ENCODE measurements around the gene FBXO24. TPM values are rescaled to one million over a fixed set of nuclear protein-coding genes. Genes with fewer than 3 reads are reported as not detected.

The FBXO24 gene
- total RNA-seq, 2 donors from 2014 or later, result 1.3 to 3.0 TPM

DNA sequence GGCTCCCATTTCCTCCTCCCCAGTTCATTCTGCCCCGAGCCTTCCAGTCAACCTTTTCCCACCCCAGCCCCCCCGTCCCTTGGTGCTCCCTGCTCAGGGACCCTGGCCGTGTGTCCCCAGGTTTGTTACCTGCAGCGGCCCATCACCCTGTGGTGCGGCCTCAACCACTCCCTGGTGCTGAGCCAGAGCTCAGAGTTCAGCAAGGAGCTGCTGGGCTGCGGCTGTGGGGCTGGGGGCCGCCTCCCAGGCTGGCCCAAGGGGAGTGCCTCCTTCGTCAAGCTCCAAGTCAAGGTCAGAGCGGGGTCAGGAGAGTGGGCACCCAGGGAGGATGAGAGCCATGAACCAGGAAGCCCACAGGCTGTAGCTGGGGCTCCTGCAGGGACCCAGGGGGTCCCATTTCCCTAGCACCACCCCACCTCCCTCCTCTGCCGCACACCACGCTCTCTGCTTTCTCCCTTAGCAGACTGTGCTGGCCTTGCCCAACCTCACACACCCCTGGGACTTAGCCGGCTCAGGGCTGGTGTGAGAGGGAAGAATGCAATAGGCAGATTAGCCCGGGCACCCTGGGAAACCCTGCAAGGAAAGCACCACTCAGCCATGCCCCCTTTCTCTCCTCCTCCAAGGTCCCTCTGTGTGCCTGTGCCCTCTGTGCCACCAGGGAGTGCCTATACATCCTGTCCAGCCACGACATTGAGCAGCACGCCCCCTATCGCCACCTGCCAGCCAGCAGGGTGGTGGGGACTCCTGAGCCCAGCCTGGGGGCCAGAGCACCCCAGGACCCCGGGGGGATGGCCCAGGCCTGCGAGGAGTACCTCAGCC is 14.0 kb downstream of the FBXO24 start:
- Histone ChIP-seq H3K27ac (ENCODE audit: low read depth, low read length) (no peak overlapping the region), H3K36me3 (ENCODE audit: control insufficient read depth, insufficient read depth, low read length) (no peaks in the 10 kb centered on the region), H3K9me3 (ENCODE audit: control insufficient read depth, low read length) (no peaks in the 10 kb centered on the region), H3K27me3 (ENCODE audit: control insufficient read depth, insufficient read depth, low read length, poor library complexity, severe bottlenecking) (peaks cover 4% of the 10 kb centered on the region), H3K4me1 (ENCODE audit: control insufficient read depth, insufficient read depth, low read length) (peaks cover under 1% of the 10 kb centered on the region), H3K9ac (ENCODE audit: extremely low read depth, low read length, poor library complexity, severe bottlenecking) (no peak overlapping the region), H3K4me3 (ENCODE audit: low read length) (no peak overlapping the region)
- TF ChIP-seq, protein P1, sequence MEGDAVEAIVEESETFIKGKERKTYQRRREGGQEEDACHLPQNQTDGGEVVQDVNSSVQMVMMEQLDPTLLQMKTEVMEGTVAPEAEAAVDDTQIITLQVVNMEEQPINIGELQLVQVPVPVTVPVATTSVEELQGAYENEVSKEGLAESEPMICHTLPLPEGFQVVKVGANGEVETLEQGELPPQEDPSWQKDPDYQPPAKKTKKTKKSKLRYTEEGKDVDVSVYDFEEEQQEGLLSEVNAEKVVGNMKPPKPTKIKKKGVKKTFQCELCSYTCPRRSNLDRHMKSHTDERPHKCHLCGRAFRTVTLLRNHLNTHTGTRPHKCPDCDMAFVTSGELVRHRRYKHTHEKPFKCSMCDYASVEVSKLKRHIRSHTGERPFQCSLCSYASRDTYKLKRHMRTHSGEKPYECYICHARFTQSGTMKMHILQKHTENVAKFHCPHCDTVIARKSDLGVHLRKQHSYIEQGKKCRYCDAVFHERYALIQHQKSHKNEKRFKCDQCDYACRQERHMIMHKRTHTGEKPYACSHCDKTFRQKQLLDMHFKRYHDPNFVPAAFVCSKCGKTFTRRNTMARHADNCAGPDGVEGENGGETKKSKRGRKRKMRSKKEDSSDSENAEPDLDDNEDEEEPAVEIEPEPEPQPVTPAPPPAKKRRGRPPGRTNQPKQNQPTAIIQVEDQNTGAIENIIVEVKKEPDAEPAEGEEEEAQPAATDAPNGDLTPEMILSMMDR (conservative IDR thresholded peaks at IDR 0.05), result peak; percentile 50
- no peak for DNase-seq
- Mint-ChIP-seq H3K27ac (no peak overlapping the region), H3K36me3 (ENCODE audit: low read depth) (no peaks in the 10 kb centered on the region), H3K27me3 (ENCODE audit: insufficient read depth) (peaks cover 14% of the 10 kb centered on the region), H3K4me3 (no peak overlapping the region), H3K9me3 (no peaks in the 10 kb centered on the region), H3K4me1 (peaks cover 16% of the 10 kb centered on the region)
- WGBS, 2 experiments (ENCODE audit: insufficient coverage in 1 of 2, insufficient read length in 1 of 2), result 82 to 95% methylated on average over 8 to 18 of the region's 18 CpGs

DNA sequence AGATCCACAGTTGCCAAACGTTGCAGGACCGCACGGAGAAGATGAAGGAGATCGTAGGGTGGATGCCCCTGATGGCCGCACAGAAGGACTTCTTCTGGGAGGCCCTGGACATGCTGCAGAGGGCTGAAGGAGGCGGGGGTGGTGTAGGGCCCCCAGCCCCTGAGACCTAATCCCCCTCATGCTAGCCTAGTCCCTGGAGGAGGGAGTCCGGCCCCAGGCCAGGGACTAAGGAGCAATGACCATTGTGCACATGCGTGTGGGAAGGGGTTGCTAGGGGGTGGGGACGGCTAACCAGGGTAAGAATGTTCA is 14.6 kb downstream of the FBXO24 start:
- Mint-ChIP-seq H3K27ac (no peak overlapping the region), H3K9me3 (no peaks in the 10 kb centered on the region), H3K4me1 (peaks cover 19% of the 10 kb centered on the region), H3K36me3 (ENCODE audit: low read depth) (no peaks in the 10 kb centered on the region), H3K27me3 (ENCODE audit: insufficient read depth) (peaks cover 19% of the 10 kb centered on the region), H3K4me3 (no peak overlapping the region)
- Histone ChIP-seq H3K4me3 (ENCODE audit: low read length) (no peak overlapping the region), H3K27me3 (ENCODE audit: control insufficient read depth, insufficient read depth, low read length, poor library complexity, severe bottlenecking) (peaks cover 10% of the 10 kb centered on the region), H3K9ac (ENCODE audit: extremely low read depth, low read length, poor library complexity, severe bottlenecking) (no peak overlapping the region), H3K4me1 (ENCODE audit: control insufficient read depth, insufficient read depth, low read length) (peaks cover 5% of the 10 kb centered on the region), H3K36me3 (ENCODE audit: control insufficient read depth, insufficient read depth, low read length) (no peaks in the 10 kb centered on the region), H3K27ac (ENCODE audit: low read depth, low read length) (no peak overlapping the region), H3K9me3 (ENCODE audit: control insufficient read depth, low read length) (no peaks in the 10 kb centered on the region)
- TF ChIP-seq, protein P1 (conservative IDR thresholded peaks at IDR 0.05), result no peak
- 69 to 87% methylated on average over 7 to 9 of the region's 9 CpGs for WGBS, 2 experiments (ENCODE audit: insufficient coverage in 1 of 2, insufficient read length in 1 of 2)
- no peak for DNase-seq

DNA sequence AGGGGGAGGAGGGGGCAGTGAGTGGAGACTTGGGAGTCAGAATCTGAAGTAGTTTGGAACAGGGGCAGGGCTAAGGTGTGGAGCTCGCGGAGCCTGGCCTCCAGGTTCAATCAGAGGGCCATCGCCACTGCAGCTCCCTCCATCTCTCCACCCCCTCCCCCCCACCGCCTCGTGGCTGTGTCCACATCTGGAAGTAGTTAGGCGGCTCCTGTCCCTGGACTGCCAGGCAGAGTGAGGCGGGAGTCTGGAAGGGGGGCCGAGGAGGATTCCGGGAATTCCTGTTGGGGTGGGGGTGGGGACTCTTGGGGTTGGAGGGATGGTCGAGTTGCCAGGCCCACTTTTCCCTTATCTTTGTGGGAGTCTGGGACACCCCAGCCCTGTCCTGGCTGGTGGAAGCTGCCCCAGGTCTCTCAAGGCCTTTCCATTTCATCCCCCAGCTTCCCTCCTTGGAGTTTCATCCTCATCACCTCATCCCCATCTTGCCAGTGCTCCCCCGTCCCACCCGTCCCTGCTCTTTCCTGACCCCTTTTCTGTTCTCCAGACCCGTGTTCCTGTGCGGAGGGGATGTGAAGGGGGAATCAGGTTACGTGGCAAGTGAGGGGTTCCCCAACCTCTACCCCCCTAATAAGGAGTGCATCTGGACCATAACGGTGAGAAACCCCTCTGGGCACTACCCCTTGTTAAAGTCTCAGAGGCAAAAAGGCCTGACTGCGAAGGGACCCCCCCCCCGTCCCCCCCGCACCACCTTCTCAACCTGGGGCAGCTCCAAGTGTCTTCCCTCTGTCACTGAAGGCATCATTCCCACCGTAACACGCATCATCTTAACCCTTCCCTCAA is 17.0 kb downstream of the FBXO24 start:
- no peaks in the 10 kb centered on the region for H3K9me3 Mint-ChIP-seq
- peak overlapping the region; percentile 62 for H3K4me3 Mint-ChIP-seq
- DNase-seq, result peak; percentile 90
- WGBS, 2 experiments (ENCODE audit: insufficient coverage in 1 of 2, insufficient read length in 1 of 2), result 13 to 58% methylated on average over 3 to 19 of the region's 21 CpGs
- H3K4me3 ChIP-seq (ENCODE audit: low read length), result peak overlapping the region; percentile 70
- H3K4me1 Mint-ChIP-seq, result peaks cover 19% of the 10 kb centered on the region
- no peaks in the 10 kb centered on the region for H3K36me3 Mint-ChIP-seq (ENCODE audit: low read depth)
- peaks cover 31% of the 10 kb centered on the region for H3K27me3 Mint-ChIP-seq (ENCODE audit: insufficient read depth)
- H3K27ac ChIP-seq (ENCODE audit: low read depth, low read length), result no peak overlapping the region
- H3K27me3 ChIP-seq (ENCODE audit: control insufficient read depth, insufficient read depth, low read length, poor library complexity, severe bottlenecking), result peaks cover 18% of the 10 kb centered on the region
- no peaks in the 10 kb centered on the region for H3K9me3 ChIP-seq (ENCODE audit: control insufficient read depth, low read length)
- TF ChIP-seq, protein P1 (conservative IDR thresholded peaks at IDR 0.05), result no peak
- no peak overlapping the region for H3K27ac Mint-ChIP-seq
- H3K9ac ChIP-seq (ENCODE audit: extremely low read depth, low read length, poor library complexity, severe bottlenecking), result no peak overlapping the region
- peaks cover 5% of the 10 kb centered on the region for H3K4me1 ChIP-seq (ENCODE audit: control insufficient read depth, insufficient read depth, low read length)
- H3K36me3 ChIP-seq (ENCODE audit: control insufficient read depth, insufficient read depth, low read length), result no peaks in the 10 kb centered on the region

All from endodermal cell (in vitro differentiated cells).